PFSK-1 (cell line): Measurements from ENCODE around the gene EDN1.

Source experiments
- FOXP2 ChIP-seq: optimal IDR thresholded peaks from 2 replicates; pipeline ENCODE3; 2011; ENCODE audit warnings: borderline replicate concordance, control low read depth, inconsistent platforms; ENCODE audit not compliant: insufficient read depth; ENCODE audit errors: extremely low read length, extremely low read depth
- POLR2AphosphoS5 ChIP-seq: IDR thresholded peaks from 2 replicates; pipeline ENCODE4 v1.6.1; 2012; ENCODE audit warnings: low read depth, mild to moderate bottlenecking, control low read depth, low read length, moderate library complexity
- SIN3A ChIP-seq: IDR thresholded peaks from 2 replicates; pipeline ENCODE4 v1.6.1; 2012; ENCODE audit warnings: mild to moderate bottlenecking, low read length, moderate library complexity, borderline replicate concordance; ENCODE audit not compliant: insufficient read depth
- TF ChIP-seq, protein P1 (sequence below), 2 experiments: IDR thresholded peaks; 2 replicates each; pipeline versions ENCODE4 v1.6.1 to v1.8.0; 2011 to 2012; ENCODE audit warnings: low read depth in 2 of 2, low read length in 2 of 2, control low read depth in 1 of 2, inconsistent platforms in 1 of 2, mild to moderate bottlenecking in 1 of 2, moderate library complexity in 1 of 2; ENCODE audit not compliant: insufficient read depth in 1 of 2

DNA sequence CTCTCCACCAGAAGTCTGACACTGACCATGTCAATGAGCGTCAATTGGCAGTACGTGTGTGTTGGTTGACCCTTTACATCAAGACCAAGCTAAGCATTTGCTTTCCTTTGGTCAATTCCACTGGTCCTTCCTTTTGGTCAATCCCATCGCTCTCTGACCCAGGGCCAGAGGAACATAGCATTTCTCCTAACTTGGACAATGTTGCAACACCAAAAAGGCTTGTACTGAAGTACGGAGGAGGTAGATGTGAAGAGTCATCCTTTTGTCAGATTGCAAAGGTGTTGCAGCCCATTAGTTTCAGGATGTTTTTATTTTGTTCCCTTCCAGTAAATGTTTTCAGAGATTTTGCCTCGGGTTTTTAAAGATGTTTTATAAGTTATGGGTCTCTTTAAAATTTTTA lies 24.6 kb downstream of the EDN1 start:
- TF ChIP-seq POLR2AphosphoS5 (no peak), SIN3A (no peak), FOXP2 (no peak)
- TF ChIP-seq, protein P1, sequence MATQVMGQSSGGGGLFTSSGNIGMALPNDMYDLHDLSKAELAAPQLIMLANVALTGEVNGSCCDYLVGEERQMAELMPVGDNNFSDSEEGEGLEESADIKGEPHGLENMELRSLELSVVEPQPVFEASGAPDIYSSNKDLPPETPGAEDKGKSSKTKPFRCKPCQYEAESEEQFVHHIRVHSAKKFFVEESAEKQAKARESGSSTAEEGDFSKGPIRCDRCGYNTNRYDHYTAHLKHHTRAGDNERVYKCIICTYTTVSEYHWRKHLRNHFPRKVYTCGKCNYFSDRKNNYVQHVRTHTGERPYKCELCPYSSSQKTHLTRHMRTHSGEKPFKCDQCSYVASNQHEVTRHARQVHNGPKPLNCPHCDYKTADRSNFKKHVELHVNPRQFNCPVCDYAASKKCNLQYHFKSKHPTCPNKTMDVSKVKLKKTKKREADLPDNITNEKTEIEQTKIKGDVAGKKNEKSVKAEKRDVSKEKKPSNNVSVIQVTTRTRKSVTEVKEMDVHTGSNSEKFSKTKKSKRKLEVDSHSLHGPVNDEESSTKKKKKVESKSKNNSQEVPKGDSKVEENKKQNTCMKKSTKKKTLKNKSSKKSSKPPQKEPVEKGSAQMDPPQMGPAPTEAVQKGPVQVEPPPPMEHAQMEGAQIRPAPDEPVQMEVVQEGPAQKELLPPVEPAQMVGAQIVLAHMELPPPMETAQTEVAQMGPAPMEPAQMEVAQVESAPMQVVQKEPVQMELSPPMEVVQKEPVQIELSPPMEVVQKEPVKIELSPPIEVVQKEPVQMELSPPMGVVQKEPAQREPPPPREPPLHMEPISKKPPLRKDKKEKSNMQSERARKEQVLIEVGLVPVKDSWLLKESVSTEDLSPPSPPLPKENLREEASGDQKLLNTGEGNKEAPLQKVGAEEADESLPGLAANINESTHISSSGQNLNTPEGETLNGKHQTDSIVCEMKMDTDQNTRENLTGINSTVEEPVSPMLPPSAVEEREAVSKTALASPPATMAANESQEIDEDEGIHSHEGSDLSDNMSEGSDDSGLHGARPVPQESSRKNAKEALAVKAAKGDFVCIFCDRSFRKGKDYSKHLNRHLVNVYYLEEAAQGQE (IDR thresholded peaks at IDR 0.05; ENCODE audit: insufficient read depth in 1 of 2, low read depth in 2 of 2, low read length in 2 of 2) = no peak
